MM.1S (cell line): ENCODE measurements around the gene RAD51C.
"Not testable (repeated sequence)": the region's sequence is repeated elsewhere in the genome, so short reads cannot be mapped to it uniquely, and the experiment has no call there.

ENCODE experiments used
- CTCF ChIP-seq: fragments of 300-600 bp; sonication (generic); IDR thresholded peaks from 2 replicates; pipeline ENCODE4 v1.5.1; 2016; ENCODE audit warnings: antibody characterized with exemption, low read length, mixed read lengths
- EZH2 ChIP-seq: fragments of 300-600 bp; sonication (generic); optimal IDR thresholded peaks from 2 replicates; pipeline ENCODE3; 2017; ENCODE audit warnings: low read depth, mild to moderate bottlenecking, antibody characterized with exemption, low read length, mixed read lengths
- EZH2phosphoT487 ChIP-seq: fragments of 300-600 bp; sonication (generic); IDR thresholded peaks from 2 replicates; pipeline ENCODE4 v1.6.1; 2018; ENCODE audit warnings: antibody characterized with exemption, low read length

- not testable (repeated sequence) for TF ChIP-seq CTCF, EZH2phosphoT487, EZH2
Observed at GRCh38 chr17:58678287-58678686, 14.1 kb upstream of the RAD51C start.
